Measurements from ENCODE around the gene PRDX5.

The PRDX5 gene

DNA sequence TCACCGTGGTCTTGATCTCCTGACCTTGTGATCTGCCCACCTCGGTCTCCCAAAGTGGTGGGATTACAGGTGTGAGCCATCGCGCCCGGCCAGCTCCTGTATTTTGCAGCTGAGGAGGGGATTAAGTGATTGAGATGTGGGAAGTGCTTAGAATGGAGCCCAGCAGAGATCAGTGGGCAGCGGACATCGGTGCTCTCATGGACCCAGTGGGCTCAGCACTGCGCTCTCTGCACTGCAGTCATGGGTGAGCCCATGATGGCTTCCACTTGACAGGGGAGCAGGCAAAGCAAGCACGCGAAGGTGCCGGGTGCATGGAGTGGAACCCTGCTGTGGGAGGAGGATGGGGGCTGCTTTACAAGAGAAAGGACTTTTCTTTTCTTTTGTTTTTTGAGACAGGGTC, 13.0 kb downstream of the PRDX5 start:
- DNase-seq = no peak

DNA sequence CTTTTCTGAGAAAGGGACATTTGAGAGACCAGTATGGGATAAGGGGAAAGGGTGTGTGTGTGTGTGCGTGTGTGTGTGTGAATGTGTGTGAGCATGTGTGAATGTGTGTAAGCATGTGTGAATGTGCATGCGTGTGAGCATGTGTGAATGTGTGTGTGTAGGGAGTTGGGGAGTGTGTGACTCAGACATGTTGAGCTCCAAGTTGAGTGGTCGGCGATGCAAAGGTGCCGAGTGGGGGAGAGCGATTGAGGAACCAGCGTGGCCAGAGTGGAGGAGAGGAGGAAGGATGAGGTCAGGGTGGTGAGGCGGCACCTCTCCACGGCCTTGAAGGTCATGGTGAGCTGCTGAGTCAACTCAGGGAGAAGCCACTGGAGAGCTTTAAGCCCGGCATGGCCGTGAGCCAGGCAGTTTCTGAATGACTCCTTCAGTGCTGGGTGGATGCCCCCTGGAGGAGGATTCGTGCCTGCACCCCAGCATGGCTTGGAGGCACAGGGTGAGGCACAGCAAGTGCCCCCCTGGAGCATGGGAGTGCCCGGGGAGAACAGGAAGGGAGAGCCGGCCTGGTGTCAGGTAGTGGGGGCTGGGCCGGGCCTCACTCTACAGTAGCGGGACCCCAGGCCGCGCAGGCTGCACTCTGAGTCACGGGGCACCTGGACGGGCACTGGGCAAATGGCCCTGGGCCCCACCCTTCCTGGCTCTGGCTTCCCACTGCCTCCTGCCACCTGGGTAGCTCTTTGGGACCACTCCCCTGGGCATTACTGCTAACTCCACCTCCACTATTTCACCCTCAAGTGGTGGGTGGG, 13.8 kb downstream of the PRDX5 start:
- no peak for DNase-seq

DNA sequence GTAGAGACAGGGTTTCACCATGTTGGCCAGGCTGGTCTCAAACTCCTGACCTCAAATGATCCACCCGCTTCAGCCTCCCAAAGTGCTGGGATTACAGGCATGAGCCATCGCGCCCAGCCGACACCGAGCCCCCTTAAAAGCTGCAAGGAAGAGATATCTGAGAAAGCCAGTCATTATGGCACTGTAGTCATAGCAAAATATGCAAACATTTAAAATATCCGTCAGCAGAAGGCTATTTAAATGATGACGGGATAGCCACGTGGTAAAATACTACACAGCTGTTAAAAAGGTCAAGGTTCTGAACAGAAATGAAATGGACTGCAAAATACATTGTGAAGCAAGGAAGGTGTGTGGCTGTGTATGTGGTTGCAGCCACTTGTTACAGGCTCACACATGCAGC, 15.6 kb downstream of the PRDX5 start:
- DNase-seq = no peak

DNA sequence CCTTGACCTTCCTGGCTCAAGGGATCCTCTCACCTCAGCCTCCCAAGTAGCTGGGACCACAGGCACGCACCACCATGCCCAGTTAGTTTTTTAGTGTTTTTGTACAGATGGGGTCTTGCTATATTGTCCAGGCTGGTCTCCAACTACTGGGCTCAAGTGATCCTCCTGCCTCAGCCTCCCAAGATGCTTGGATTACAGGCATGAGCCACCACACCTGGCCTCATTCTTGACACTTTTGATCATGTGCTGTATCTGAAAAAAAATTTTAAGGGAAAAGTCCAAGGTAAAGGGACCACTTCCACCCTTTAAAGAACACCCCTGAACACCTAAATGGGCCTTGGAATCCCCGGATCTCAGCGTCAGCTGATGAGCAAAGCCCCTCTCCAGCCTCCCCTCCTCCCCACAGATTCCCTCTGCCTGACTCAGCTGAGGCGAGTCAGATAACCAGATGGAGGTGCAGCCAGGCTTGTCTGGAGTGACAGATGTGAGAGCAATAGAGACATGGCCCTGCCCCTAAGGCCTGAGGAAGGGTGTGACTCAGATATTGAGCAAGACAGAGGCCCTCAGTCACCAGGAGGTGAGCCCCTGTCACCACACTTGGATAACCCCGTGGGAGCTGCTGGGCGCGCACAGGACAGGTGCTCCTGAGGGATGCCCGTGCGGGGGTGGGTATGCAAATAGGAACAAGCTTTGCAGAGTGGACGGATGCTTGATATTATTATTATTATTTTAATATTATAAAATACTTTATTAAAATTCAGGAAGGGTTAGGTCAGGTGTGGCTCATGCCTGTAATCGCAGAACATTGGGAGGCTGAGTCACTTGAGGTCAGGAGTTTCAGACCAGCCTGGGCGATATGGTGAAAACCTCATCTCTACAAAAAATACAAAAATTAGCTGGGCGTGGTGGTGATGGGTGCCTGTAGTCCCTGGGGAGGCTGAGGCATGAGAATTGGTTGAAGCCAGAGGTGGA, 17.1 kb downstream of the PRDX5 start:
- DNase-seq = no peak

DNA sequence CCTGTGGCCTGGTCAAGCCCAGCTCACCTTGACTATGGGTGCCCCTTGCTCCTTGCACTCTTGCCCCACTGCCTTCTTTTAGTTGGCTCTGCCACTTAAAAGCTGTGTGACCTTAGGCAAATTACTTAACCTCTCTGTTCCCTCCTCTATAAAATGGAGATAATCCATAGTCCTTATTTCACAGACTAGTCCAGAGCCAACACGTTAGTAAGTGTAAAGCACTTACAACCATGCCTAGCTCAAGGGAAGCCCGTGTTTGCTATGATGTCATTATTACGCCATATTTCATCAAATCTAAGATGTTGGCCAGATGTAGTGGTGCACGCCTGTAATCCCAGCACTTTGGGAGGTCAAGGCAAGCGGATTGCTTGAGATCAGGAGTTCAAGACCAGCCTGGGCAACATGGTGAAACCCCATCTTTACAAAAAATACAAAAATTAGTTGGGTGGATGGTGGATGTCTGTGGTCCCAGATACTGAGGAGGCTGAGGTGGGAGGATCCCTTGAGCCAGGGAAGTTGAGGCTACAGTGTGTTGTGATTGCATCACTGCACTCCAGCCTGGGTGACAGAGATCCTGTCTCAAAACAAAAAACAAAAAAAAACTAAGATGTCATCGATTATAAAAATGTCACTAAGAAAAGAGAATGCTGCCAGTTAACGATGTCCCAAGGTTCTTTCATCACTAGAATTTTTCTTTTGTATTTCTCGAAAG, 19.8 kb downstream of the PRDX5 start:
- no peak for DNase-seq

DNA sequence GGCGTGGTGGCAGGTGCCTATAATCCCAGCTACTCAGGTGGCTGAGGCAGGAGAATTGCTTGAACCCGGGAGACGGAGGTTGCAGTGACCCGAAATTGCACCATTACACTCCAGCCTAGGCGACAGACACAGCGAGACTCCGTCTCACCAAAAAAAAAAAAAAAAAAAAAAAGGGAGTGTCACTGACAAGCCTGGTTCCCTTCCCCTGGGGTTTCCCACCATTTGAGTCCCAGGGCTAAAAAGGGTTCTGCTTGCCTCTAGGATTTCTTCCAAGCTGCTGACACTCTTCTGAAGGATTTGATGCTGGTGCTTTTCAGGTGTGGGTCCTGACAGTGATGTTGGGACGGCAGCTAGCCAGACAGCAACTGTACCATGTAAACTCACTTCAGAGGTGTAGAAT, 20.8 kb downstream of the PRDX5 start:
- no peak for DNase-seq

DNA sequence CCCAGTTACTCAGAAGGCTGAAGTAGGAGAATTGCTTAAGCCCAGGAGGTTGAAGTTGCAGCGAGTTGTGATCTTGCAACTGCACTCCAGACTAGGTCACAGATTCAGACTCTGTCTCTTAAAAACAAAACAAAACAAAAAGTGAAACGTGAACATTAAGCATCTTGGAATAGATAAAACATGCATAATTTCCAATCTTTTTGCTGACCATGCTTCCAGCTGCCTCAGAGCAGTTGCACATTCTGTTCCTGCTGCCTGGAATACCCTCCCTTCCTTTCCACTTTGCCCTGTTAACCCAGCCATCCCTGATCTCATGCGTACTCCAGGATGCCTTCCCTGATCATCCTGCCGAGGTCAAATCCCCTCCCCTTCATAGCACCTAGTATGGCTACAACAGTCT, 21.4 kb downstream of the PRDX5 start:
- DNase-seq = no peak

DNA sequence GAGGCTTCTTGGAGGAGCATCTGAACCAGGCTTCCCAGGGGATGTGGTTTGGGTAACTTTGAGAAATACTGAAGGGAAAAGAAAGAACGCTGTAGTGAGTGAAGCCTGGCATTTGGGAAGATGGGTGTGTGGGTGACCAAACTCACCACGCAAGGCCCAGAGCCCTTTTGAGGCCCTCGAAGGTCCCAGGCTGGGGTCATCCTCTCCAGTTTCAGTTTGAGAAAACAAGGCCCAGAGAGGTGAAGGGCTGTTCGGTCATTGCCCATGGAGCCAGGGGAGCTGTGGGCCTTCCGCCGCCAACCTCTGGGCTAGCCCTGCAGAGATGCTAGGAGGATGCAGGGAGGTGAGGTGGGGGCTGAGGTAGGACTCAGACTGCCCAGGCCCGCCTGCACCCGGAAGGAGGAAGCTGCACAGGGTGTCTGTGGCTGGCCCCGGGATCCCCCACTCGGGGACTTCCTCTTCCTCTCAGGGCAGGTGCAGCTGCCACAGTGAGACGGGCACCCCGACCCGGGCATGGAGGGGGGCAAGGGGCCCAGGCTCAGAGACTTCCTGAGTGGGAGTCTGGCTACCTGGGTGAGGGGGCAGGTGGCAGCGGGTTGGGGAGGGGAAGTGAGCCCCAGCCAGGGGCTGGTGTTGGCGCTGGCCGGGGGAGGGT, 22.0 kb downstream of the PRDX5 start, which contains the start of gene CCDC88B:
TSS of gene CCDC88B (plus strand) at position 451 of the 655 bp plus-strand sequence. CDS start at position 514, 63 bp downstream.
- no peak for DNase-seq

DNA sequence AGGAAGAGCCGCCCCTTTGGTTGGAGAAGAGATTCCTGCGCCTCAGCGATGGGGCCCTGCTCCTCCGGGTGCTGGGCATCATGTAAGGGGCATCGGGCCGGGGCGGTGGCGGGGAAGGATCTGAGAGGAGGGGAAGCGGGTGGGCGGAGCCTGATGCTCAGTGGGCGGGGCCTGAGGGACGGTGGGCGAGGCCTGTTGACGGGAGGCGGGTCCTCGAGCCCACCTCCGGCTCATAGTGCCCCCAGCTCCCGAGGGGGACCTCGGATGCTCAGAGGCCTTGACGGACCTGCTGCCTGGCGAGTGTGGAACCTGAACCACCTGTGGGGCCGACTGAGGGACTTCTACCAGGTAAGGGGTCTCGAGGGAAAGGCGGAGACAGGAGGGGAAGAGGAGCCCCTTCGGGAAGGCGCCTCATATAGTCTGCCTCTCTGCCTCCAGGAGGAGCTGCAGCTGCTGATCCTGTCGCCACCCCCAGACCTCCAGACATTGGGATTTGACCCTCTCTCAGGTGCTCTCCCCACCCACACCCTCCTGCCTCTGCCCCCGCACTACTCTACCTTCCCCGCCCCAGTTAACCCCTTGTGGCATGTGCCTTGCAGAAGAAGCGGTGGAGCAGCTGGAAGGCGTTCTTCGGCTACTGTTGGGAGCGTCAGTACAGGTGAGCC, 22.9 kb downstream of the PRDX5 start:
- DNase-seq = no peak

DNA sequence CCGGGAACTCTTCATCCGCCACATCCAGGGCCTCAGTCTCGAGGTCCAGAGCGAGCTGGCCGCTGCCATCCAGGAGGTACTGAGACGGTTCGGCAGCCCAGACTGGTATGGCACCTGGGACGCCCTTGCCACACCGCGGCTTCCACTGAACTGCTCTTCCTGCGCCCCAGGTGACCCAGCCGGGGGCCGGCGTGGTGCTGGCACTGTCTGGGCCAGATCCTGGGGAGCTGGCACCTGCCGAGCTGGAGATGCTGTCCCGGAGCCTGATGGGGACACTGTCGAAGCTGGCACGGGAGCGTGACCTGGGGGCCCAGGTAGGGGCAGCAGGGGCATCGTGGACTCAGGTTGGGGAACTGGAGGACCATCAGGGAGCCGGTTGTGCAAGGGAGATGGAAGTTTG, 23.5 kb downstream of the PRDX5 start:
- DNase-seq = no peak

DNA sequence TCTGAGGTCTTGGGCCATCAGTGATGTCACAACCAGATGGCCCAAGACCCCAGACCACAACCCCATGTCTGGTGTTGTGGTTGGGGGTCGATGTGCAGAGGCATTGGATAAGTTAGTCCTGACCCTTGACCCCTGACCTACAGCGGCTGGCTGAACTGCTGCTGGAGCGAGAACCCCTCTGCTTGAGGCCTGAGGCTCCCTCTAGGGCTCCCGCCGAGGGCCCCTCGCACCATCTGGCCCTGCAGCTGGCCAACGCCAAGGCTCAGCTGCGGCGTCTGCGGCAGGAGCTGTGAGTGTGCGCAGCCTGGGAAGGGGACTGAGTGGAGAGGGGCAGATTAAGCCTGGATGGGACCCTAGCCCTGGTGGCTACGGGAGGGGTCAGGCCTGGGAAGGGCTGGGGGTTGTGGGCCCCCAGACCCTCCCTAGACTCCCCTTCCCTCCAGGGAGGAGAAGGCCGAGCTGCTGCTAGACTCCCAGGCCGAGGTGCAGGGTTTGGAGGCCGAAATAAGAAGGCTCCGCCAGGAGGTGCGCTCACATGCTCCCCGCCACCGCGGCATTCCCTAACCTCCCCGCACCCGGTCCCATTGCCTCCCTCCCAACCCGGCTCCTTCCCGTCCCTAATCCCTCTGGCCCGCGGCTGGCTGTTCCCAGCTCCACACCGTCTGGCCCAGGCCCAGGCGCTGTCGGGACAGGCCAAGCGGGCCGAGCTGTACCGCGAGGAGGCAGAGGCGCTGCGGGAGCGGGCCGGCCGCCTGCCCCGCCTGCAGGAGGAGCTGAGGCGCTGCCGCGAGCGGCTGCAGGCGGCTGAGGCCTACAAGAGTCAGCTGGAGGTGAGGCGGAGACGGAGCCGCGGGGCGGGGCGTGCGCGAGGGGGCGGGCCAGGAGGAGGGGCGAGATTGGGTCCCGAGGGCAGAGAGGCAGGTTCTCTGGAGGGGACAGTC, 24.2 kb downstream of the PRDX5 start:
- peak; percentile 72 to 76 for DNase-seq

DNA sequence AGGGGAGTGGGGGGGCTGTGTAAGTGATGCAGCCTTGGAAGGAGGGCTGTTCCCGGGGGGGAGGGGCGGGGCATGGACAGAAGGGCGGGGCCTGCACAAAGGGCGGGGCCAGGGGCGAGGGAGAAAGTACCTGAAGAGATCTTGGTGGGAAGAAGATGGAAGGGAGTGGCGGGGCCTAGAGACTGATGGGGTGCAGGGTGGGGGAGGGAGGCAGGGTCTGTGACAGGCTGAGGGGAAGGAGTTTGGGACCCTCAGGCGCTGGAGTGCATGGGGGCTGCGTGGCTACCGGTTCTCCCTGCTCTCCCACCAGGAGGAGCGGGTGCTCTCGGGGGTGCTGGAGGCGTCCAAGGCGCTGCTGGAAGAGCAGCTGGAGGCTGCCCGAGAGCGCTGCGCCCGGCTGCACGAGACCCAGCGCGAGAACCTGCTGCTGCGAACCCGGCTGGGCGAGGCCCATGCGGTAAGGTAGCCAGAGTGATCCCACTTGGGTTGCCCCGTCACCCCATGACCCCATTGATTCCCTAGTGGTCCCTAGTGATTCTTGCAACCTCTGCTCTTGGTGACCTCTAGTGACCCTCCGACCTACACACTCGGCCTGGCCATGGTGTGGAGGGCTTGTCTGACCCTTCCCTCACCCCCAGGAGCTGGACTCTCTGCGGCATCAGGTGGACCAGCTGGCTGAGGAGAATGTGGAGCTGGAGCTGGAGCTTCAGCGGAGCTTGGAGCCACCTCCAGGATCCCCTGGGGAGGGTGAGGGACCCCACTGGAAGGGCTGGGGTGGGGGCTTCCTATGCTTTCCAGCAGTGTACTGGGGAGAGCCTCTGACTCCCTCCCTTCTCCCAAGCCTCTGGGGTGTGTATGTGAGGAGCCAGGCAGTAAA, 25.2 kb downstream of the PRDX5 start:
- no peak for DNase-seq

DNA sequence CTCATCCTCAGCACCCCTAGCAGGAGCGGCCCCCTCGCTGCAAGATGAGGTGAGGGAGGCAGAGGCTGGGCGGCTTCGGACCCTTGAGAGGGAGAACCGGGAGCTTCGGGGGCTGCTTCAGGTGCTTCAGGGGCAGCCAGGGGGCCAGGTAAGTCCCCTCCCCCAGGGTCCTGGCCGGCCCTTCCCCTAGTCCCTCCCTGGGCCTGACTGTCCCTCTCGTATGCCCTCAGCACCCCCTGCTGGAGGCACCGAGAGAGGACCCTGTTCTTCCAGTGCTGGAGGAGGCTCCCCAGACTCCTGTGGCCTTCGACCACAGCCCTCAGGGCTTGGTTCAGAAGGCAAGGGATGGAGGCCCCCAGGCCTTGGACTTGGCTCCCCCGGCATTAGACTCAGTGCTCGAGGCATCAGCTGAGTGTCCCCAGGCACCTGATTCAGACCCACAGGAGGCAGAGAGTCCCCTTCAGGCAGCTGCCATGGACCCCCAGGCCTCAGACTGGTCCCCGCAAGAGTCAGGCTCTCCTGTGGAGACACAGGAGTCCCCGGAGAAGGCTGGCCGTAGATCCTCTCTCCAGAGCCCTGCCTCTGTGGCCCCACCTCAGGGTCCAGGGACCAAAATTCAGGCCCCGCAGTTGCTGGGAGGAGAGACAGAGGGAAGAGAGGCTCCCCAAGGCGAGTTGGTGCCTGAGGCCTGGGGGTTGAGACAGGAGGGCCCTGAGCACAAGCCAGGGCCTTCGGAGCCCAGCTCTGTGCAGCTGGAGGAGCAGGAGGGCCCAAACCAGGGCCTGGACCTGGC, 26.0 kb downstream of the PRDX5 start:
- no peak for DNase-seq

DNA sequence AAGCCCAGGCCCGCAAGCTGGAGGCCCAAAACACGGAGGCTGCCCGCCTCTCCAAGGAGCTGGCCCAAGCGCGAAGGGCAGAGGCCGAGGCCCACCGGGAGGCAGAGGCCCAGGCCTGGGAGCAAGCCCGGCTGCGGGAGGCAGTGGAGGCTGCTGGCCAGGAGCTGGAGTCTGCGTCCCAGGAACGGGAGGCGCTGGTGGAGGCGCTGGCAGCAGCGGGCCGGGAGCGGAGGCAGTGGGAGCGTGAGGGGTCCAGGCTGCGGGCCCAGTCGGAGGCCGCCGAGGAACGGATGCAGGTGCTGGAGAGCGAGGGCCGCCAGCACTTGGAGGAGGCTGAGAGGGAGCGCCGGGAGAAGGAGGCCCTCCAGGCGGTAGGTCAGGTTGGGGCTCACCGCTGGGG, 26.9 kb downstream of the PRDX5 start:
- DNase-seq = no peak

DNA sequence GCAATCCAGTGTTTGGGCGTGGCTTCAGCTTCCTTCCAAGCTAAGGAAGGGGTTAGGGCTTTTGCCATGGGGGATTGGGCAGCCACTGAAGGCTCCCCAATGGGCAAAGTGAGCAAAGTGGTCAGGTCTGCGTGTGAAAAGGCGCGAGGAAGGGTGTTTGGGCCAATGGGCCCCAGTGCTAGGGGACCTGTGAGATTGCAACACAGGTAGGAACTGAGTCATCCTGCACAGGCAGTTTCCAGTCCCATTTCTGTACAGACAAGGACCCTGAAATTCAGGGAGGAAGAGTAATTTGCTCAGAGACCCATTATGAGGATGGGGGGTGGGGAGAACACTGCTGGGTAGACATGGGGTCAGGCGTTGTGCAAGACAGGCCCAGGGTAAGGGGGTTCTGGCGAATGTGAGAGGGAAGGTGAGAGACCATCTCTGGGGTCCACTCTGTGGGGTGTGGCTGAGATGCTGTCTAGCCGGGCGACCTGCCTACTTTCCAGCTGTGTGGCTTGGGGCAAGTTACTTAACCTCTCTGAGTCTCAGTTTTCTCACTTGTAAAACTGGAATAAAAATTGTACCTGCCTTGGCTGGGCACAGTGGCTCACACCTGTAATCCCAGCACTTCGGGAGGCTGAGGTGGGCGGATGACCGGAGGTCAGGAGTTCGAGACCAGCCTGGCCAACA, 29.4 kb downstream of the PRDX5 start:
- DNase-seq = no peak

DNA sequence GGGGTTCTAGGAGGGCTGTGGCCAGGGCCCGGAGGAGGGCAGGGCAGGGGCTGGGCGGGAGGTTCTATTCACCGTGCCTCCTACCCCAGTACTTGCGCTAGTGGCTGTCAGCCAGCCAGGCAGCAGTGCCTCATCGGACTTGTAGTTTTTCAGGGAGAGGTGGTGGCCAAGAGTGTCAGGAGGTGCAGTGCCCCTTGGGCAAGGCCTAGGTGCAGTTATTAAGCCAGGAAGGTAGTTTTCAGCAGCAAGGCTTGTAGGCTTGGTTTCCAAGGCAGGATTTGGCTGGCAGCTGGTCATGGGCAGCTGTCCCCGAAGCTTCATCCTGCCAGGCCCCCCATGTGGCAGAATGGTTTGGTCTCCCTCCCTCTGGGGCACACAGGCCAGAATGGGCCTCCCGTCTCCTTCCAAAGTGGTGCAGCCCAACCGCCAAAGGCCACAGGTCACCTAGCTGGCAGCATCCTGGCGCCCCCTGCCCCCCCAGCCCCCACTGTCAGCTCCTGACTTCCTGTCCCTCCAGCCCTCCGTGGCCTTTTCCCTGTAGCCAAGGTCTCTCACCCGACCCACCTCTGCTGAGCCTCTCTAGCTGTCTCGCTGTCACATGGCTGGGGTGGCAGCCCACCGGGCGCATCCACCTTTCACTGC, 30.6 kb downstream of the PRDX5 start:
- no peak for DNase-seq

DNA sequence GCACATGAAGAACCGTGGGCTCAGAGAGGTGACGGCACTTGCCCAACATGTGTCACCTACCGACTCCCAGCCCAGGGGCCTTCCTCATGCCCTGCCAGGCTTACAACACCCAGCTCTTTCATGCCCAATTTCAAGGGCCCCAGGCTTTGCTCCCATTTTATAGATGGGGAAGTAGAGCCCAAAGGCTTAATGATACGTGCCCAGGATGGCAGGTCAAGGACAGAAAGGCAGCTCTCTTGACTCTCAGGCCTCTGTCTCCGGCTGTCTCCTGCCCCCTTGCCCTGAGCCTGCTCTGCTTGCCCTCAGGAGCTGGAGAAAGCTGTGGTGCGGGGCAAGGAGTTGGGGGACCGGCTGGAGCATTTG, 31.1 kb downstream of the PRDX5 start:
- no peak for DNase-seq

DNA sequence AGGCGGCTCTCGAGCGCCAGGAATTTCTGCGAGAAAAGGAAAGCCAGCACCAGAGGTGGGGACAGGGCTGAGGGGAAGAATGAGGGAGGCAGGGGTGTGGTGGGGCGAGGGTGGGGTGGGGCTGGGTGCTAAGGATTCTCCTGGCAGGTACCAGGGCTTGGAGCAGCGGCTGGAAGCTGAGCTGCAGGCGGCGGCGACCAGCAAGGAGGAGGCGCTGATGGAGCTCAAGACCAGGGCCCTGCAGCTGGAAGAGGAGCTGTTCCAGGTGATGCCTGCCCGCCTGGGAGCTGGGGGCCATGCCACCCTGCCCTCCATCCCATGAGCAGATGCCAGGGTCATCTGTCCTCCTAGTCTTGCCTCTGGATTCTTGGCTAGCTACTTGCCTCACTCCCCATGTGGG, 31.5 kb downstream of the PRDX5 start:
- DNase-seq = no peak

Data from NCI-H2081 (cell line).